ENCODE measurements around the gene TTBK2.

The TTBK2 gene

DNA sequence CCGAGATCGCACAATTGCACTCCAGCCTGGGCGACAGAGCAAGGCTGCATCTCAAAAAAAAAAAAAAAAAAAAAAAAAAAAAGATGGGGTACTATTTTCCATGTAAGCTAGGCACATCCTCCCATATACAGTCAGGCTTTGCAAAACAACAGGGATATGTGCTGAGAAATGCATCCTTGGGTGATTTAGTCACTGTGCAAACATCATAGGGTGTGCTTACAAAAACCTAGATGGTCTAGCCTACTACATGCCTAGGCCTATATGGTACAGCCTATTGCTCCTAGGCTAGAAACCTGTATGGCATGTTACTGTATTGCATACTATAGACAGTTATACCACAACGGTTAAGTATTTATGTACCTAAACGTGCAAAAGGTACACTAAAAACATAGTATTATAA lies 75.0 kb downstream of the TTBK2 start:
- no peak for TF ChIP-seq POLR2AphosphoS5 (IDR thresholded peaks at IDR 0.05; ENCODE audit: low read depth)
- TF ChIP-seq, protein P1, sequence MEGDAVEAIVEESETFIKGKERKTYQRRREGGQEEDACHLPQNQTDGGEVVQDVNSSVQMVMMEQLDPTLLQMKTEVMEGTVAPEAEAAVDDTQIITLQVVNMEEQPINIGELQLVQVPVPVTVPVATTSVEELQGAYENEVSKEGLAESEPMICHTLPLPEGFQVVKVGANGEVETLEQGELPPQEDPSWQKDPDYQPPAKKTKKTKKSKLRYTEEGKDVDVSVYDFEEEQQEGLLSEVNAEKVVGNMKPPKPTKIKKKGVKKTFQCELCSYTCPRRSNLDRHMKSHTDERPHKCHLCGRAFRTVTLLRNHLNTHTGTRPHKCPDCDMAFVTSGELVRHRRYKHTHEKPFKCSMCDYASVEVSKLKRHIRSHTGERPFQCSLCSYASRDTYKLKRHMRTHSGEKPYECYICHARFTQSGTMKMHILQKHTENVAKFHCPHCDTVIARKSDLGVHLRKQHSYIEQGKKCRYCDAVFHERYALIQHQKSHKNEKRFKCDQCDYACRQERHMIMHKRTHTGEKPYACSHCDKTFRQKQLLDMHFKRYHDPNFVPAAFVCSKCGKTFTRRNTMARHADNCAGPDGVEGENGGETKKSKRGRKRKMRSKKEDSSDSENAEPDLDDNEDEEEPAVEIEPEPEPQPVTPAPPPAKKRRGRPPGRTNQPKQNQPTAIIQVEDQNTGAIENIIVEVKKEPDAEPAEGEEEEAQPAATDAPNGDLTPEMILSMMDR (IDR thresholded peaks at IDR 0.05; ENCODE audit: insufficient read depth, low read length): no peak
- TF ChIP-seq, protein P2, sequence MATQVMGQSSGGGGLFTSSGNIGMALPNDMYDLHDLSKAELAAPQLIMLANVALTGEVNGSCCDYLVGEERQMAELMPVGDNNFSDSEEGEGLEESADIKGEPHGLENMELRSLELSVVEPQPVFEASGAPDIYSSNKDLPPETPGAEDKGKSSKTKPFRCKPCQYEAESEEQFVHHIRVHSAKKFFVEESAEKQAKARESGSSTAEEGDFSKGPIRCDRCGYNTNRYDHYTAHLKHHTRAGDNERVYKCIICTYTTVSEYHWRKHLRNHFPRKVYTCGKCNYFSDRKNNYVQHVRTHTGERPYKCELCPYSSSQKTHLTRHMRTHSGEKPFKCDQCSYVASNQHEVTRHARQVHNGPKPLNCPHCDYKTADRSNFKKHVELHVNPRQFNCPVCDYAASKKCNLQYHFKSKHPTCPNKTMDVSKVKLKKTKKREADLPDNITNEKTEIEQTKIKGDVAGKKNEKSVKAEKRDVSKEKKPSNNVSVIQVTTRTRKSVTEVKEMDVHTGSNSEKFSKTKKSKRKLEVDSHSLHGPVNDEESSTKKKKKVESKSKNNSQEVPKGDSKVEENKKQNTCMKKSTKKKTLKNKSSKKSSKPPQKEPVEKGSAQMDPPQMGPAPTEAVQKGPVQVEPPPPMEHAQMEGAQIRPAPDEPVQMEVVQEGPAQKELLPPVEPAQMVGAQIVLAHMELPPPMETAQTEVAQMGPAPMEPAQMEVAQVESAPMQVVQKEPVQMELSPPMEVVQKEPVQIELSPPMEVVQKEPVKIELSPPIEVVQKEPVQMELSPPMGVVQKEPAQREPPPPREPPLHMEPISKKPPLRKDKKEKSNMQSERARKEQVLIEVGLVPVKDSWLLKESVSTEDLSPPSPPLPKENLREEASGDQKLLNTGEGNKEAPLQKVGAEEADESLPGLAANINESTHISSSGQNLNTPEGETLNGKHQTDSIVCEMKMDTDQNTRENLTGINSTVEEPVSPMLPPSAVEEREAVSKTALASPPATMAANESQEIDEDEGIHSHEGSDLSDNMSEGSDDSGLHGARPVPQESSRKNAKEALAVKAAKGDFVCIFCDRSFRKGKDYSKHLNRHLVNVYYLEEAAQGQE (IDR thresholded peaks at IDR 0.05; ENCODE audit: insufficient replicate concordance, low read depth): no peak
- Histone ChIP-seq H3K4me3 (replicated peaks; ENCODE audit: insufficient read depth, low read length) (no peak overlapping the region), H3K27ac (replicated peaks) (no peak overlapping the region), H3K27me3 (ENCODE audit: insufficient read depth, poor library complexity, severe bottlenecking) (no peaks in the 10 kb centered on the region)
- no peak for DNase-seq (ENCODE audit: low read depth in 1 of 2, low spot score in 1 of 2)

DNA sequence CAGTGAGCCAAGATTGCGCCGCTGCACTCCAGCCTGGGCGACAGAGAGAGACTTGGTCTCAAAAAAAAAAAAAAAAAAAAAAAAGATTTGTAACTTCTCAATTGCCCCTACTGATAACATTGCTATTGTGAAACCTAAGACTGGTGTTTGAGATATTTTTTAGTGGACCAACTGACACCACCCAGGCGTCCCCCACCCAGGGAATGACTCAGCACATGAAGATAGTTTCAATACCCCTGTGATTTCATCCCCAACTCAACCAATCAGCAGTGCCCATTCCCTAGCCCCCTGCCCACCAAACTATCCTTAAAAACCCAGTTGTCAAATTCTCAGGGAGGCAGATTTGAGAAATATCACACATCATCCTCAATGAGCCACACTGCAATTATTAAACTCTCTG lies 76.9 kb downstream of the TTBK2 start:
- H3K27ac ChIP-seq (replicated peaks): no peak overlapping the region
- no peak for TF ChIP-seq SPI1 (IDR thresholded peaks at IDR 0.05; ENCODE audit: borderline replicate concordance, low read depth)
- TF ChIP-seq, protein P1 (IDR thresholded peaks at IDR 0.05; ENCODE audit: insufficient read depth, low read length): no peak
- no peak for TF ChIP-seq GABPA (IDR thresholded peaks at IDR 0.05; ENCODE audit: low read depth)
- TF ChIP-seq POLR2AphosphoS5 (IDR thresholded peaks at IDR 0.05; ENCODE audit: low read depth): no peak
- TF ChIP-seq, protein P2 (IDR thresholded peaks at IDR 0.05; ENCODE audit: insufficient replicate concordance, low read depth): no peak
- no peaks in the 10 kb centered on the region for H3K27me3 ChIP-seq (ENCODE audit: insufficient read depth, poor library complexity, severe bottlenecking)

DNA sequence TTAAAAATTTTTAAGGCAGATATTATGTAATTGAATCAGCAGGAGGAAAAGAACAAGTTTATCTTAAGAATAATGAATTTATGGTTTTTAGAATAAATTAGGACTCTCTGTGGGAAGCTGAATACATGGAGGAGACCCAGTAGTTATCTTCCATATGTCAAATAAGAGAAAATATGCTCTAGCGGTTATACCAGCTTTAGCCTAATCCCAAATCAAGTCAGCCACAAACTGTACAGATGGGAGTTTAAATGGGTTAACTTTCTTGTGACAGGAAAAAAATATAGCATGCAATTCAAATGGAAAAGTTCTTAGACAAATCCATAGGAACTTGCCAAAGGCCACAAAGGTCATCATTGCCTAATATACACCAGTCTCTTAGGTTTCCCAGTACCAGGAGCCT lies 84.3 kb downstream of the TTBK2 start:
- no peaks in the 10 kb centered on the region for H3K27me3 ChIP-seq (ENCODE audit: insufficient read depth, poor library complexity, severe bottlenecking)
- DNase-seq (ENCODE audit: low read depth in 1 of 2, low spot score in 1 of 2): no peak
- TF ChIP-seq SPI1 (IDR thresholded peaks at IDR 0.05; ENCODE audit: borderline replicate concordance, low read depth) (no peak), GABPA (IDR thresholded peaks at IDR 0.05; ENCODE audit: low read depth) (no peak), POLR2AphosphoS5 (IDR thresholded peaks at IDR 0.05; ENCODE audit: low read depth) (no peak)
- TF ChIP-seq, protein P1 (IDR thresholded peaks at IDR 0.05; ENCODE audit: insufficient read depth, low read length): no peak
- TF ChIP-seq, protein P2 (IDR thresholded peaks at IDR 0.05; ENCODE audit: insufficient replicate concordance, low read depth): no peak
- H3K27ac ChIP-seq (replicated peaks): no peak overlapping the region
- H3K4me3 ChIP-seq (replicated peaks; ENCODE audit: insufficient read depth, low read length): no peak overlapping the region

More for the DNA sequence above, 76.9 kb downstream of the TTBK2 start:
- no peak for DNase-seq (ENCODE audit: low read depth in 1 of 2, low spot score in 1 of 2)
- no peak overlapping the region for H3K4me3 ChIP-seq (replicated peaks; ENCODE audit: insufficient read depth, low read length)
